GM10847 (cell line): ENCODE results near the gene SBF2.

Source experiments
- POLR2A ChIP-seq: IDR thresholded peaks from 2 replicates; pipeline ENCODE4 v1.6.1; 2011; ENCODE audit not compliant: insufficient read length; ENCODE audit errors: extremely low read depth

SBF2 gene

DNA sequence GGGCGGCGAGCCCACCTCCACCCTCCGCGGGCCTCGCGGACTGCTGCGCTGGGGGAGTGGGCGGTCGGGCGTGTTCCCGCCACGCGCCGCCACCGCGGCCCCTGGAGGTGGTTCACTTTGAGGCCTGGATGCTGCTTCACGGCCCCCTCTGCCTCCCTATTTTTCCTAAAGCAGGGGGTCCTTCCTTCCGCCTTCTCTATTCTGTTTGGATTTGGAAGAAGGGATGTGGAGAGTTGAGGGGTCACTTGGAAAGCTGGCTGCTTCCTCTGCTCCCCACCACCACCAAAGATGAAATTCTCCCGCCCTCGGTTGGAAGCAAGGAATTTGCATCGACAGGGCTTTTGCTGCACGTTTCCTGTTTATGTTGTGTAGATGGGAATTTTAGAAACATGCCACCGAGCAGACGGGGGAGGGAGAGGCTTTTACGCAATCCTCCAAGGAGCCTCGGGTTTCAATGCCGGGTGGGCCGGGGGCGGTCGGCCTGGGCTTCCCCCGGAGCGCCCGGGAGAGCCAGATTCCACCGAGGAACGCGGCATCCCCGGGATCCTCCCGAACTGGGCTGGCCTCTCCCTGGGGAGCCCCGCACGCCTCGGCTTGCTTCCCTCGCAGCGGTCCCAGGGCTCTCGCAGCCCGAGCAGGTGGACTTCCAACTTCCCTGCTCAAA is 403 bp upstream of the SBF2 start:
- no peak for TF ChIP-seq POLR2A

- no peak for TF ChIP-seq POLR2A
Measured at GRCh38 chr11:10291801-10292638, 2.0 kb downstream of the SBF2 start.

GRCh38 chr11:10289765-10290380 is 4.1 kb downstream of the SBF2 start:
- TF ChIP-seq POLR2A = no peak

DNA sequence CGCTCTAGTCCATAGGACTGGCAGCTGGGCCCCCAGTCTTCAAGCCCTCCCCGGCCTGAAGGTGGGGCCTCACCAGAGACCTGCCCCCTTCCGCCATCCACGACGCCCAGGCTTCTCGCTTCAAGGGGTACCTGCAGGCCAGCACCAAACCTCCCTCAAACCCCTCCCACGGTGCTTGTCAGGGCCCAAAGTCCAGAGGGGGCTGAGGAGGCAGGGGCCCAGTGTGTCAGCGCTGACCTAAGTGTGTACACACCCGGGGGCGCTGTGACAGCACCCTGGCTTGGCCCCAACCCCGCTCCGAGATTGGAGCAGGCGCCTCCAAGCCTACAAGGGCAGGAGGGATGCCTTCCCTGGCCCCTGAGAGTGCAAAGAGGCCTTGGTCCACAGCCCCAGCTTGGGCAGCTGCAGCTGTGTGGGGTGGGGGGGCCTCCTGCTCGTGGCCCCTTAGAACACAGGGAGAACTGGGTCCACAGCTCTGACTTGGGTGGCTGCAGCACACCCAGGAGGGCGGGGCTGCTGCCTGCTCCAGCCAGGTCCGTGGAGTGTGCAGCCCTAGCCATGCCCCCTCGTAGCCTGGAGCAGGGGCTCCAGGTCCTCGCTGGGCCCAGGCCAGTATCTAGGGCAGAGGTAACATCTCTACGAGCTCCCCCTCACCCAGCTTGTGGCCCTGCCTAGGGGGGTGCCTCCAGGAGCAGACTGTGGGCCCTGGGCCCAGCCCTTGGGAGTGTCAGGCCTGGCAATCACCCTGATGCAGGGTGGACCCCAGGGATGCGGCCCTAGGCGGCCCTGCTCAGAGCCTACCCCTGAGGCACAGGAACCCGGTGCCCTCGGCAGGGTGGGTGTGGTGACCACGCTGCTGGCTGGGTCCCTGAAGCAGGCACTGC is 4.9 kb downstream of the SBF2 start:
- TF ChIP-seq POLR2A = no peak

DNA sequence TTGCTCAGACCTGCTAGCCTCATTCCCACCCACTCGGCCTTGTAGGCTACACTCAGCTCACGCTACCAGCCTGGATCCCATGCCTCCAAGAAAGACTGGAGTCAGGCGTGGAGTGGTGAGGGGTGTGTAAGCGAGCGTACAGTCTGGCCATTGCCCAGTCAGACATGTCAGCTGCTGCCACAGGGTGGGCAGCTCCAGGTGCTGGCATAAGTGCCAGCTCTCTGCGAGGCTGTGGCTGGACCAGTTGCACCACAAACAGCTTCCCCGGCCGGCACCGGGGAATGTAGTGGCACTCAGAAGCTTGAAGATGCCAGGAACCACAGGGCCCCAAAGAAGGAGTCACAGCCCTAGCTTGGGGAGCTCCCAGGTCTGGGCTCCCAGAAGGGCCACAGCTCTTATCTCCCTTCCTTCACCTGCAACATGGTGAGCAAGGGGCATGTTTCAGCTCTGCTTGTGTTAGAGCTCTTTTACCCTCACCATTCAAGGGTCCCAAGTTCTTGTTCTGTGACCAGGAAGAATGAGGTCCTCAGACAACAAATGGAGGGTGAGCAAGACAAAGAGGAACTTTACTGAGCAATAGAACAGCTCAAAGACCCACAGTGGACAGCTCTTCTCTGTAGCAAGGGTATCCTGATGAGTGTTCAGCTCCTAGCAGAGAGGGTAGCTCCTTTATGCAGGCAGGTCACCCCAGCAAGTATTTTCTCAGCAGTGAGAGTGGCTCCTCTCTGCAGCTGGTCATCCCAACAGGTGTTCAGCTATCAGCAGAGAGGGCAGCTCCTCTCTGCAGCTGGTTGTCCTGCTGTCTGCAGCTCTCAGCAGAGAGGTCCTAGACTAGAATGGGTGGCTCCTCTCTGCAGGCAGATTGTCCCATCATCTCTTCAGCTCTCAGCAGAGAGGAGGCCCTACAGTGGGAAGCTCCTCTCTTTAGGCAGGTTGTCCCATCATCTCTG is 6.0 kb downstream of the SBF2 start:
- TF ChIP-seq POLR2A = no peak

DNA sequence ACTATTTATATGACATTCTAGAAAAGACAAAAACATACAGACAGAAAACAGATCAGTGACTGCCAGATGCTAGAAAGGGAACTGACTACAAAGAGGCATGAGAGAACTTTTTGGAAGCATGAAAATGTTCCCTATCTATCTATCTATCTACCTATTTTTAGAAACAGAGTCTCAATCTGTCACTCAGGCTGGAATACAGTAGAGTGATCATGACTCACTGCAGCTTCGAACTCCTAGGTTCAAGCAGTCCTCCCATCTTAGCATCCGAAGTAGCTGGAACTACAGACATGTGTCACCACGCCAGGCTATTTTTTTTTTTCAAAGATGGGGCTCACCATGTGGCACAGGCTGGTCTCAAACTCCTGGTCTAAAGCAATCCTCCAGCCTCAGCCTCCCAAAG is 6.9 kb downstream of the SBF2 start:
- no peak for TF ChIP-seq POLR2A

- no peak for TF ChIP-seq POLR2A
Measured at GRCh38 chr11:10285148-10285802, 8.7 kb downstream of the SBF2 start.

DNA sequence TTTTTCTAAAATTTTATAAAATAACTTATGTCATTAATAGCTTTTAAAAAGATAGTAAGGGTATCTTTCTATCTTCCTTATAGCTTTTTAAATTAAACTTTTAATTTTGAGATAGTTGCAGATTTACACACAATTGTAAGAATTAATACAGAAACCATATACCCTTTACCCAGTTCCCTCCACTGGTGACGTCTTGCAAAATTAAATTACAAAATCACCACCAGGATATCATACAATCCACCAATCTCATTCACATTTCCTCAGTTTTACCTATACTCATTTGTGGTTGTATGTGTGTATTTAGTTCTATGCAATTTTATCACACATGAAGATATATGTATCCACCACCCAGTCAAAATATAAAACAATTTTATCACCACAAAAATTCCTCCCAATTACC is 10.0 kb downstream of the SBF2 start:
- no peak for TF ChIP-seq POLR2A

DNA sequence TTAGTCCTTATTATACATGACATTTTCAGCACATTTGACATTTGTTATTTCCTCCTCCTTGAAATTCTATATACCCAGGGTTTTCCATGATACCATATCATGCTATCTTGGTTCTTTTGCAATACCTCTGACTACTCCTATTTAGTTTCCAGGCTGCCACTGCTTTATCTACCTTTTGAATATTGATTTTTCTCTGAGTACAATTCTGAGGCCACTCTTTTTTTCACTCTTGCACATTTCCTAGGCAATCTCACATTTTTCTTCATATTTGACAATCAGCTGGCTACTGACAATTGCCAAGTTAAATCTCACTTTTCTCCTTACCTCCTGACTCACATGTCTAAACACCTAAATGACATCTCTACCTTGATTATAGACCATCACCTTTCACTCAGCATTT is 11.9 kb downstream of the SBF2 start:
- TF ChIP-seq POLR2A = no peak

DNA sequence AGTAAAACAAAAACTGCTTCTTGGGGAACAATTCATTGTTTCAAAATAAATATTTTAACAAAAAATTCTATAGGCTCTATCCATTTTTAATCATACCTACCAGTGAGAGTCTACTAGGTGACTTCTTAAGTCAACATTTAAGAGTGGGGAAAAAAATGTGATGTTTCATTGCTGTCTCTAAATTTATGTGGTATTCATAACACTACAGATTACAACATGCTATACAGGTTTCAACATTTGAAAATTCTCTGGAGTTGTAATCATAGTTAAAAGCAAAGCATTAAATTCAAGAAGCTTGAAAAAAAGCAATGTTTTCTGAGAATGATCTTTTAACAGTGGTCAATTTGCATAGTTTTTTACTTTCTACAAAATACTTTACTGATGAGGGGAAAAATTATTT is 18.3 kb downstream of the SBF2 start:
- TF ChIP-seq POLR2A = no peak

DNA sequence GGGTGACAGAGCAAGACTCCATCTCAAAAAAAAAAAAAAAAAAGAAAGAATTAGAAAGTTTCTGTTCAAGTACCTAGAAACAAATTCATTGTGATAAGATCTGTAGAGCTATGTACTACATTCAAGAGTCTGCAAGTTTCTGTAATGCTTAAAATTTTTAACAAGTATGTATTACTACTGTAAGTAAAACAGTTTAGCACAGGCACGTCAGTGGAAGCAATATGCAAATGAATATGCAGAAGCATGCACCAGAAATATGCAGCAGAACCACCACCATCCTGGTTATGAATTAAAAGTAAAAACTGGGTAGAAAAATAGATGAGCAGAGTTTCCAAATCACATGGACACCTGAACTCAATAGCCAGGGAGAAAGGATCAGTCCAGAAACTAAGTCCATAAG is 19.3 kb downstream of the SBF2 start:
- TF ChIP-seq POLR2A = no peak

GRCh38 chr11:10273738-10274137 is 20.3 kb downstream of the SBF2 start:
- TF ChIP-seq POLR2A = no peak

GRCh38 chr11:10272132-10272531 is 21.9 kb downstream of the SBF2 start:
- TF ChIP-seq POLR2A = no peak
